HG02870 (cell line): ENCODE measurements around the gene TFDP1.
"Not testable (repeated sequence)": the region's sequence is repeated elsewhere in the genome, so short reads cannot be mapped to it uniquely, and the experiment has no call there.

Source experiments
- ATAC-seq: cut with Tn5 transposase; IDR thresholded peaks from one replicate; pipeline ENCODE4 v1.9.1; 2021; ENCODE audit warnings: mild to moderate bottlenecking, moderate library complexity; ENCODE audit not compliant: unreplicated experiment

The TFDP1 gene

GRCh38 chr13:113550453-113550852 lies 34.1 kb upstream of the TFDP1 start:
- no peak for ATAC-seq

GRCh38 chr13:113551081-113552000 lies 33.2 kb upstream of the TFDP1 start:
- ATAC-seq, result no peak

- ATAC-seq, result no peak
These were observed 32.5 kb upstream of the TFDP1 start for GRCh38 chr13:113552079-113552478.

- ATAC-seq, result no peak
These were observed 31.6 kb upstream of the TFDP1 start for GRCh38 chr13:113552786-113553434.

- no peak for ATAC-seq
These were observed 30.8 kb upstream of the TFDP1 start for GRCh38 chr13:113553511-113554332.

GRCh38 chr13:113554333-113554700 lies 30.2 kb upstream of the TFDP1 start:
- no peak for ATAC-seq

GRCh38 chr13:113555141-113555540 lies 29.4 kb upstream of the TFDP1 start:
- ATAC-seq, result no peak

- ATAC-seq, result no peak
These were observed 27.5 kb upstream of the TFDP1 start for GRCh38 chr13:113557013-113557412.

- ATAC-seq, result no peak
These were observed 26.1 kb upstream of the TFDP1 start for GRCh38 chr13:113558461-113558860.

- ATAC-seq, result no peak
These were observed 25.5 kb upstream of the TFDP1 start for GRCh38 chr13:113559061-113559460.

- ATAC-seq, result no peak
These were observed 24.5 kb upstream of the TFDP1 start for GRCh38 chr13:113559901-113560644.

GRCh38 chr13:113560645-113561416 lies 23.7 kb upstream of the TFDP1 start:
- ATAC-seq, result no peak

- ATAC-seq, result no peak
These were observed 23.0 kb upstream of the TFDP1 start for GRCh38 chr13:113561417-113562084.

- peak; percentile 51 for ATAC-seq
These were observed 22.3 kb upstream of the TFDP1 start for GRCh38 chr13:113562085-113562749.

GRCh38 chr13:113562844-113563243 lies 21.7 kb upstream of the TFDP1 start:
- no peak for ATAC-seq

- not testable (repeated sequence) for ATAC-seq
These were observed 21.0 kb upstream of the TFDP1 start for GRCh38 chr13:113563511-113563910.

- no peak for ATAC-seq
These were observed 20.1 kb upstream of the TFDP1 start for GRCh38 chr13:113564331-113565023.

- no peak for ATAC-seq
These were observed 18.9 kb upstream of the TFDP1 start for GRCh38 chr13:113565526-113566226.
